Smooth muscle cell (in vitro differentiated cells): ENCODE results near the gene ADARB2. TPM values are rescaled to one million over a fixed set of nuclear protein-coding genes. Genes with fewer than 3 reads are reported as not detected.

Experiments
- DNase-seq: peaks from one replicate; lab custom pipeline; 2025; ENCODE audit not compliant: unreplicated experiment; lab: John Stamatoyannopoulos, UW
- H2AFZ ChIP-seq: fragments of 200-600 bp; sonication (generic); 2 replicates; pipeline ENCODE4 v1.6.0; 2016; ENCODE audit warnings: antibody characterized with exemption, low read depth, mild to moderate bottlenecking
- H3F3A ChIP-seq: fragments of 200-600 bp; sonication (generic); 2 replicates; pipeline ENCODE4 v1.6.0; 2017; ENCODE audit warnings: antibody characterized with exemption, low read depth
- H3K27ac ChIP-seq: fragments of 200-600 bp; sonication (generic); 2 replicates; pipeline ENCODE4 v1.5.1; 2016; ENCODE audit warnings: low read depth, mild to moderate bottlenecking
- H3K27me3 ChIP-seq: fragments of 200-600 bp; sonication (generic); 2 replicates; pipeline ENCODE4 v1.6.1; 2016; ENCODE audit warnings: low read depth, mild to moderate bottlenecking
- H3K36me3 ChIP-seq: fragments of 200-600 bp; sonication (generic); 2 replicates; pipeline ENCODE4 v1.5.1; 2016; ENCODE audit warnings: low read depth
- H3K4me1 ChIP-seq: fragments of 200-600 bp; sonication (generic); 2 replicates; pipeline ENCODE4 v1.5.1; 2016; ENCODE audit warnings: low read depth
- H3K4me2 ChIP-seq: fragments of 200-600 bp; sonication (generic); 2 replicates; pipeline ENCODE4 v1.6.0; 2016; ENCODE audit warnings: mild to moderate bottlenecking
- H3K4me3 ChIP-seq: fragments of 200-600 bp; sonication (generic); 2 replicates; pipeline ENCODE4 v1.5.1; 2016; ENCODE audit warnings: mild to moderate bottlenecking
- H3K79me2 ChIP-seq: fragments of 200-600 bp; sonication (generic); 2 replicates; pipeline ENCODE4 v1.6.0; 2016; ENCODE audit warnings: low read depth, mild to moderate bottlenecking
- H3K9ac ChIP-seq: fragments of 200-600 bp; sonication (generic); 2 replicates; pipeline ENCODE4 v1.6.0; 2016; ENCODE audit warnings: low read depth
- H3K9me3 ChIP-seq: fragments of 200-600 bp; sonication (generic); replicated peaks from 2 replicates; pipeline ENCODE4 v1.5.1; 2016; ENCODE audit warnings: low read depth
- H4K20me1 ChIP-seq: fragments of 200-600 bp; sonication (generic); 2 replicates; pipeline ENCODE4 v1.6.0; 2016; ENCODE audit warnings: low read depth
- WGBS: methylation state at CpG from one replicate; pipeline ENCODE4 v1.1.7; 2016; ENCODE audit warnings: low lambda C conversion rate; 5-methylcytosine and 5-hydroxymethylcytosine counted together
- polyA plus RNA-seq: library from polyadenylated mRNA; unstranded; fragments of >200 nt; fragmentation: Nextera tagmentation; extraction: Ambion mirVana; gene quantifications from 2 replicates; pipeline ENCODE4 v1.2.1, GENCODE V29; 2016
- total RNA-seq: library from RNA; depleted of rRNA; stranded (reverse); fragments of >200 nt; gene quantifications from 2 replicates; pipeline ENCODE4 v1.2.3, GENCODE V29; 2014
- TF ChIP-seq, protein P1 (sequence below): fragments of 200-600 bp; sonication (generic); IDR thresholded peaks from 2 replicates; pipeline ENCODE4 v1.5.1; 2017; ENCODE audit warnings: borderline replicate concordance, mild to moderate bottlenecking, antibody characterized with exemption; ENCODE audit not compliant: insufficient read depth, poor library complexity, severe bottlenecking

Gene ADARB2
- total and polyA plus RNA-seq, 2 experiments from 2014 or later = 0.13 to 0.39 TPM

DNA sequence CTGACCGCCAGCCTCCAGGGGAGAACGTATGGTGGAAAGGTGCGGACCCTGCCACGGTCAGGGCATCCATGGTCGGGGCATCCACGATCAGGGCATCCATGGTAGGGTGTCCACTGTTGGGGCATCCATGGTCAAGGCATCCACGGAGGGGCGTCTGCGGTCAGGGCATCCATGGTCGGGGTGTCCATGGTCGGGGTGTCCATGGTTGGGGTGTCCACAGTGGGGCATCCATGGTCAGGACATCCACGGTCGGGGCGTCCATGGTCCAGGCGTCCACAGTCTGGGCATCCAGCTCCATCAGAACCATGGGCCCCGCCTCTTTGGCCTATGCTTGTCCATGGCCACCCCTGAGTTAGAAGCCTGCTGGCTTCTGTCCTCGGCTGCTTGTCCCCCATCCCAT lies 148.1 kb downstream of the ADARB2 start:
- no peaks in the 10 kb centered on the region for H3K36me3 ChIP-seq
- H3K9me3 ChIP-seq = no peaks in the 10 kb centered on the region
- no peak overlapping the region for H3K4me2 ChIP-seq
- no peak overlapping the region for H2AFZ ChIP-seq
- H3K9ac ChIP-seq = no peak overlapping the region
- no peak for DNase-seq
- no peaks in the 10 kb centered on the region for H3F3A ChIP-seq
- TF ChIP-seq, protein P1, sequence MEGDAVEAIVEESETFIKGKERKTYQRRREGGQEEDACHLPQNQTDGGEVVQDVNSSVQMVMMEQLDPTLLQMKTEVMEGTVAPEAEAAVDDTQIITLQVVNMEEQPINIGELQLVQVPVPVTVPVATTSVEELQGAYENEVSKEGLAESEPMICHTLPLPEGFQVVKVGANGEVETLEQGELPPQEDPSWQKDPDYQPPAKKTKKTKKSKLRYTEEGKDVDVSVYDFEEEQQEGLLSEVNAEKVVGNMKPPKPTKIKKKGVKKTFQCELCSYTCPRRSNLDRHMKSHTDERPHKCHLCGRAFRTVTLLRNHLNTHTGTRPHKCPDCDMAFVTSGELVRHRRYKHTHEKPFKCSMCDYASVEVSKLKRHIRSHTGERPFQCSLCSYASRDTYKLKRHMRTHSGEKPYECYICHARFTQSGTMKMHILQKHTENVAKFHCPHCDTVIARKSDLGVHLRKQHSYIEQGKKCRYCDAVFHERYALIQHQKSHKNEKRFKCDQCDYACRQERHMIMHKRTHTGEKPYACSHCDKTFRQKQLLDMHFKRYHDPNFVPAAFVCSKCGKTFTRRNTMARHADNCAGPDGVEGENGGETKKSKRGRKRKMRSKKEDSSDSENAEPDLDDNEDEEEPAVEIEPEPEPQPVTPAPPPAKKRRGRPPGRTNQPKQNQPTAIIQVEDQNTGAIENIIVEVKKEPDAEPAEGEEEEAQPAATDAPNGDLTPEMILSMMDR = no peak
- H3K27me3 ChIP-seq = no peaks in the 10 kb centered on the region
- H3K27ac ChIP-seq = no peak overlapping the region
- no peaks in the 10 kb centered on the region for H3K79me2 ChIP-seq
- H3K4me1 ChIP-seq = no peaks in the 10 kb centered on the region
- H3K4me3 ChIP-seq = no peak overlapping the region
- no peaks in the 10 kb centered on the region for H4K20me1 ChIP-seq
- 90% methylated on average over 16 of the region's 17 CpGs for WGBS

DNA sequence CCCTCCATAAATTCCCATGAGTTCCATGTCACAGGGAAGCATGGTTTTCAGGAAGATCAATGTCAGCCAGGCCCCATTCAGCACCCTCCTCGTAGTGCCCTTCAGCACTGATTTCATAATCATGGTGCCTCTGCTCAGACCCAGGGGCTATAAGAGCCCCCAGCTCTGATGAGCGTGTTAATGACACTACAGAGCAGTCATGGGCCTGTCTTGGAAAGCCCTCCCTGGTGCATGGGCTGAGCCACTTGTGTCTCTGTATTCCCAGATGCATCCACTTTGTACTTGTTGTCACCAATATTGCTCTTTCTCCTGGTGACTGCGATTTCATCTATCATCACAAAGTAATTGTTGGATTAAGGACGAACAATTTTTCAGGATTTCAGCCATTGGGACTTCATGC lies 154.6 kb downstream of the ADARB2 start:
- no peaks in the 10 kb centered on the region for H3K9me3 ChIP-seq
- H2AFZ ChIP-seq = no peak overlapping the region
- H4K20me1 ChIP-seq = no peaks in the 10 kb centered on the region
- H3K27ac ChIP-seq = no peak overlapping the region
- no peak overlapping the region for H3K4me3 ChIP-seq
- DNase-seq = no peak
- H3K4me1 ChIP-seq = no peaks in the 10 kb centered on the region
- TF ChIP-seq, protein P1 = no peak
- no peaks in the 10 kb centered on the region for H3K79me2 ChIP-seq
- H3K9ac ChIP-seq = no peak overlapping the region
- no peaks in the 10 kb centered on the region for H3F3A ChIP-seq
- WGBS = 93% methylated on average over 4 of the region's 4 CpGs
- no peaks in the 10 kb centered on the region for H3K36me3 ChIP-seq
- no peaks in the 10 kb centered on the region for H3K27me3 ChIP-seq
- no peak overlapping the region for H3K4me2 ChIP-seq

DNA sequence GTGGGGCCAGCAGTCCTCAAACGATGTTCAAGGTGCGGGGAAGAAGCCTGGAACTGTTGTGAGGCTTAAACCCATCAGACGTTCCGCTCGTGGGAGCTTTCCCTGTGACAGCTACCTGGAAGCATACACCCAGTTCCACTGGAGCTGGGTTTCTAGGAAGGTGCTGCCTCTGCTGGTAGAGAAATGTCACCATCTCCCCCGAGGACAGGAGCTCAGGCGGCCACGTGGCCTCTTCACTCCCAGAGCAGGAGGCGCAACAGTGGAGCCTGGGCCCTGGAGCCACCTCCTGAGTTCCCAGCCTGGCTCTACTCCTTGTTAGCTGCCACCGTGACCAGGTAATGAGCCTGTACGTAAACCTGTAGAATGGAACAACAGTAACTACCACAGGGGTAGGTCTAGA lies 156.1 kb downstream of the ADARB2 start:
- Histone ChIP-seq H3K79me2 (no peaks in the 10 kb centered on the region), H3K36me3 (no peaks in the 10 kb centered on the region), H4K20me1 (no peaks in the 10 kb centered on the region), H3K4me3 (no peak overlapping the region), H3K9me3 (no peaks in the 10 kb centered on the region), H3F3A (no peaks in the 10 kb centered on the region), H3K9ac (no peak overlapping the region), H3K27ac (no peak overlapping the region), H3K27me3 (no peaks in the 10 kb centered on the region), H3K4me2 (no peak overlapping the region), H2AFZ (no peak overlapping the region), H3K4me1 (no peaks in the 10 kb centered on the region)
- WGBS = 73% methylated on average over 11 of the region's 11 CpGs
- no peak for DNase-seq
- TF ChIP-seq, protein P1 = no peak

DNA sequence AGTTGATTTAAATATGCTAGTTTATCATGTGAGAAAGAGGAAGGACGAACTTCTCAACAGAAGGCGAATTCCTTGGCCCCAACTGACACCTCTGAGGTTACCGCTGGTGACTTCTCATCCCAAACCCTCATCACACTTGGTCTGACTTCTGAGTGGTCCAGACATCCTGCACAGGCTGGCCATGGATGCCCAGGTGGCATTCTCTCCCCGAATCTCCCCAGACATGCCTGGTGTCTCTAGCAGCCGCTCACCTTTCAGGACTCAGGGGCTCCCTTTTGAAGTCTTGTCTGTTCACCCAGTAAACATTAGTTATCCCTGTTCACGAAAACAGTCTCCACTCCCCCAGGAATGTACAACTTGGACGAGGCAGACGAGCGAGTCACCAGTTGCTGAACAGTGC lies 157.7 kb downstream of the ADARB2 start:
- no peaks in the 10 kb centered on the region for H3K27me3 ChIP-seq
- TF ChIP-seq, protein P1 = no peak

More for the DNA sequence above, 157.7 kb downstream of the ADARB2 start:
- no peaks in the 10 kb centered on the region for H3K9me3 ChIP-seq
- H3K9ac ChIP-seq = no peak overlapping the region
- H2AFZ ChIP-seq = no peak overlapping the region
- no peak for DNase-seq
- H3F3A ChIP-seq = no peaks in the 10 kb centered on the region
- H3K4me2 ChIP-seq = no peak overlapping the region
- no peak overlapping the region for H3K4me3 ChIP-seq
- no peaks in the 10 kb centered on the region for H3K36me3 ChIP-seq
- 71% methylated on average over 9 of the region's 9 CpGs for WGBS
- no peaks in the 10 kb centered on the region for H3K4me1 ChIP-seq
- H3K27ac ChIP-seq = no peak overlapping the region
- H4K20me1 ChIP-seq = no peaks in the 10 kb centered on the region
- H3K79me2 ChIP-seq = no peaks in the 10 kb centered on the region
